DOHH2 (cell line): ENCODE data around the gene CD72.

Experiments used
- H3F3A ChIP-seq: fragments of 200-600 bp; sonication (generic), shearing (Covaris generic); 2 replicates; pipeline ENCODE4 v1.6.0; 2016; ENCODE audit warnings: antibody characterized with exemption, mild to moderate bottlenecking; ENCODE audit not compliant: control insufficient read depth, insufficient read depth
- H3K27ac ChIP-seq: fragments of 200-600 bp; sonication (generic); 2 replicates; pipeline ENCODE4 v1.5.1; 2014; ENCODE audit warnings: low read depth, mild to moderate bottlenecking, low read length, moderate library complexity
- H3K27me3 ChIP-seq: fragments of 200-600 bp; sonication (generic); 2 replicates; pipeline ENCODE4 v1.6.1; 2014; ENCODE audit warnings: mild to moderate bottlenecking, low read length, mixed read lengths; ENCODE audit not compliant: control insufficient read depth
- H3K36me3 ChIP-seq: fragments of 200-600 bp; sonication (generic); 2 replicates; pipeline ENCODE4 v1.6.1; 2014; ENCODE audit warnings: mild to moderate bottlenecking, low read length, moderate library complexity, mixed read lengths; ENCODE audit not compliant: control insufficient read depth
- H3K4me1 ChIP-seq: fragments of 200-600 bp; sonication (generic); 2 replicates; pipeline ENCODE4 v1.6.1; 2014; ENCODE audit warnings: mild to moderate bottlenecking, low read length, mixed read lengths; ENCODE audit not compliant: control insufficient read depth
- H3K4me2 ChIP-seq: fragments of 200-600 bp; sonication (generic); 2 replicates; pipeline ENCODE4 v1.6.0; 2014; ENCODE audit warnings: mild to moderate bottlenecking, low read length, moderate library complexity
- H3K4me3 ChIP-seq: fragments of 200-600 bp; sonication (generic); 2 replicates; pipeline ENCODE4 v1.5.1; 2014; ENCODE audit warnings: mild to moderate bottlenecking, low read length, mixed read lengths
- H3K79me2 ChIP-seq: fragments of 200-600 bp; sonication (generic); 2 replicates; pipeline ENCODE4 v1.6.1; 2014; ENCODE audit warnings: mild to moderate bottlenecking, low read length, mixed read lengths; ENCODE audit not compliant: control insufficient read depth
- H3K9me2 ChIP-seq: fragments of 200-600 bp; sonication (generic); replicated peaks from 2 replicates; pipeline ENCODE4 v1.6.1; 2014; ENCODE audit warnings: mild to moderate bottlenecking, low read length, mixed read lengths; ENCODE audit not compliant: control insufficient read depth
- H3K9me3 ChIP-seq: fragments of 200-600 bp; sonication (generic); 2 replicates; pipeline ENCODE4 v1.6.1; 2014; ENCODE audit warnings: antibody characterized with exemption, low read length, mixed read lengths; ENCODE audit not compliant: control insufficient read depth, insufficient read depth
- H4K20me1 ChIP-seq: fragments of 200-600 bp; sonication (generic); 2 replicates; pipeline ENCODE4 v1.6.0; 2014; ENCODE audit warnings: low read depth, mild to moderate bottlenecking, antibody characterized with exemption, low read length, moderate library complexity; ENCODE audit not compliant: control insufficient read depth, insufficient read depth
- EZH2phosphoT487 ChIP-seq: fragments of 200-600 bp; sonication (generic); IDR thresholded peaks from 2 replicates; pipeline ENCODE4 v1.6.1; 2017; ENCODE audit warnings: borderline replicate concordance, mild to moderate bottlenecking, antibody characterized with exemption, low read length, moderate library complexity, mixed read lengths
- TF ChIP-seq, protein P1 (sequence below): fragments of 200-600 bp; sonication (generic); IDR thresholded peaks from one replicate; pipeline ENCODE4 v1.5.1; 2014; ENCODE audit warnings: antibody characterized with exemption, mild to moderate bottlenecking, low read depth, low read length; ENCODE audit not compliant: poor library complexity, severe bottlenecking

CD72 gene

DNA sequence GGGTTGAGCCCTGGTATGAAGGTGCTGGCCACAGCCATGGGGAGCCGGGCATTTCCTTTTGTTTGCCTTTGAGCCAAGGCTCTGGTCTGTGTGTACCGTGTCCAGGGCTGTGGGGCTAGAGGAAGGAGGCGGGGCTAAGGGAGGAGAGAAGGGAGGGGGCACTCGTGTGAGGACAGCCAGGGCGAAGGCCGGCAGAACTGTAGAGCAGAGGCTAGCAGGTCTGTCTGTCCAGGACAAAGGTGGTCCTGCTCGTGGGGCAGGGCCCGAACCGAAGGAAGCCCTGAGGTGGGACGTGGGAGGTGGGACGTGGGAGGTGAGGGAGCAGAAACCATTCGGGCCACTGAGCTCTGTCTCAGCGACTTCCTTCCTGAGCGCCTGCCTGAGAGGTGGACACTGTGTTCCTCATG is 54.4 kb downstream of the CD72 start:
- H3K4me2 ChIP-seq = no peak overlapping the region
- no peaks in the 10 kb centered on the region for H3K36me3 ChIP-seq
- no peaks in the 10 kb centered on the region for H3K27me3 ChIP-seq
- no peak overlapping the region for H3K27ac ChIP-seq
- no peak overlapping the region for H3K4me3 ChIP-seq
- no peaks in the 10 kb centered on the region for H3K9me3 ChIP-seq
- H3F3A ChIP-seq = no peaks in the 10 kb centered on the region
- TF ChIP-seq, protein P1, sequence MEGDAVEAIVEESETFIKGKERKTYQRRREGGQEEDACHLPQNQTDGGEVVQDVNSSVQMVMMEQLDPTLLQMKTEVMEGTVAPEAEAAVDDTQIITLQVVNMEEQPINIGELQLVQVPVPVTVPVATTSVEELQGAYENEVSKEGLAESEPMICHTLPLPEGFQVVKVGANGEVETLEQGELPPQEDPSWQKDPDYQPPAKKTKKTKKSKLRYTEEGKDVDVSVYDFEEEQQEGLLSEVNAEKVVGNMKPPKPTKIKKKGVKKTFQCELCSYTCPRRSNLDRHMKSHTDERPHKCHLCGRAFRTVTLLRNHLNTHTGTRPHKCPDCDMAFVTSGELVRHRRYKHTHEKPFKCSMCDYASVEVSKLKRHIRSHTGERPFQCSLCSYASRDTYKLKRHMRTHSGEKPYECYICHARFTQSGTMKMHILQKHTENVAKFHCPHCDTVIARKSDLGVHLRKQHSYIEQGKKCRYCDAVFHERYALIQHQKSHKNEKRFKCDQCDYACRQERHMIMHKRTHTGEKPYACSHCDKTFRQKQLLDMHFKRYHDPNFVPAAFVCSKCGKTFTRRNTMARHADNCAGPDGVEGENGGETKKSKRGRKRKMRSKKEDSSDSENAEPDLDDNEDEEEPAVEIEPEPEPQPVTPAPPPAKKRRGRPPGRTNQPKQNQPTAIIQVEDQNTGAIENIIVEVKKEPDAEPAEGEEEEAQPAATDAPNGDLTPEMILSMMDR = no peak
- no peak for TF ChIP-seq EZH2phosphoT487
- no peaks in the 10 kb centered on the region for H3K79me2 ChIP-seq
- no peaks in the 10 kb centered on the region for H4K20me1 ChIP-seq
- no peaks in the 10 kb centered on the region for H3K9me2 ChIP-seq
- no peaks in the 10 kb centered on the region for H3K4me1 ChIP-seq

DNA sequence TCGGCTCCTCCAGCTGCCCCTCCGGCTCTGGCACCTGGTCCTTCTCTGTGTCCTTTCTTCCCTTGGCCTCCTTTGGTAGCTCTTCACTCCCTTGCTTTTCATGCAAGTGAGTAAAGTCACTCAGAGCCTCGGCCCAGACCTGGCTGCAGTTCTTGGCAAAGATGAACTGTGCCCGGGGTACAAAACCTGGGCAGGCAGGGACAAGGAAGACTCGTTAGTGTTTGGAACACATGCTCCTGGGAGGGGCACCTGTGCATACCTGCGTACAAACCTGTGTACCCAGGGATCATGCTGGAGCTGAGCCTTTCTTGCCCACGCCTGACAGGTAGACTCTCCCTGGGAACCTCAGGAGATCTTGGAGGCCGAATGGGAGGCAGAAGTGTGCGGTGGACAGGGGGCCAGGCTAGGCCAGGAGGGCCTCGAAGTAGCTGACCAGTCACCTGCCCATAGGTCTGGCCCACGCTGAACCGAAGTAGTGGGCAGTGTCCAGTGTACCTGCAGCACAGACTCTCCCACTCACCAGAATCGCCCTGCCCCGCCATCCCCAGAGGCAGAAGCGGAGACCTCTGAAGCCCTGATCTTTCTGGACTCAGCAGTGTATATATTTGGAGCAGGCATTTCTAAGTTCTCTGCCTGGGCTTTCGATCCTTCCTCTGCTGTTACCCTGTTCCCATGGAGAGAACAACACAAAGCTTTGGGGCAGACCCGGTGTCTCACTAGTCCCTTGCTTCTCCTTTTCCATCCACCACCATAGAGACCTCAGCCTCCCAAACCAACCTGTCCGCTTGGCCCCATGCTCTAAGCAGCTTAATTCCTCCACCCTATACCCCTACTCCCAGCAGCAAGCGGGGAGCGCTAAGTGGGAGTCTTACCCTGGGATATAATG is 55.1 kb downstream of the CD72 start:
- H3K27ac ChIP-seq = no peak overlapping the region

DNA sequence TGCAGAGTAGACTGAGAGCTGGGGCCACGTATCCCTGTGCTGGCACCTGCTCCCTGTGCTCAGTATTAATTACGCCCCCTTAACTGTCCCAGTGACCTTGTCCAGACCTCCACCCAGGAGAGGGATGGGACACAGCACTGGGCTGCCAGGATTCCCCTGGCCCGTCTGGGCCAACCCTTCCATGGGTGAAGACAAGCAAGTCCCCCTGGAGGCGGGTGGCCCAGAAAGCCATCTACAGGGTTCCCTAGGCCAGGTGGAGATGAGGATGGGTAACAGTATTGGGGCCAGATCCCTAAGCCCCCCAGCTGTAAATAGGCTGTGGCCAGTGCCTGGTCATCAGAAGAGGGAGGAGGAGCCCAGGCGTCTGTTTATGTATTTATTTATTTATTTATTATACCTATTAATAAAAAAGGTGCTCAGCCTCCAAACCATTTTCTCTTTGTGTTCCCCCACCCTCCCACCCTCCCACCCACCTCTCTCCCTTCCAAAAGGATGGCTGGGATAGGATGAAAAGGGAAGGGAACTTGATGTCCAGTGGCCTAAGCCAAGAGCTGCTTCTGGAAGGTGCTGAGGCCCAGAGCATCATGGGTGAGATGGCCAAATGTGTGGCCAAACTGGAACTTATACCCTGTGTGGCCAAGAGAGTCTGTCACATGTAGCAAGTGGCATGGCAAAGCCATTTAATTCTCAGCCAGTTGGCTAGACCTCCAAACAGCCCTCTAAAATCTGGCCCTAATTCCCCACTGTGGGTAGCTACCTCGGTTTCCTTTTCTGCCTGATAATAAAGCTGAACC is 56.5 kb downstream of the CD72 start:
- Histone ChIP-seq H3K9me2 (no peaks in the 10 kb centered on the region), H3K27ac (no peak overlapping the region), H3K79me2 (no peaks in the 10 kb centered on the region), H3K27me3 (no peaks in the 10 kb centered on the region), H3K4me1 (no peaks in the 10 kb centered on the region), H3K4me2 (no peak overlapping the region), H3K4me3 (no peak overlapping the region), H3K9me3 (no peaks in the 10 kb centered on the region), H4K20me1 (no peaks in the 10 kb centered on the region), H3K36me3 (no peaks in the 10 kb centered on the region), H3F3A (no peaks in the 10 kb centered on the region)
- TF ChIP-seq, protein P1 = no peak
- no peak for TF ChIP-seq EZH2phosphoT487

More for the DNA sequence above, 55.1 kb downstream of the CD72 start:
- no peak for TF ChIP-seq EZH2phosphoT487
- TF ChIP-seq, protein P1 = no peak
- H4K20me1 ChIP-seq = no peaks in the 10 kb centered on the region
- no peak overlapping the region for H3K4me3 ChIP-seq
- H3K36me3 ChIP-seq = no peaks in the 10 kb centered on the region
- H3K9me3 ChIP-seq = no peaks in the 10 kb centered on the region
- no peak overlapping the region for H3K4me2 ChIP-seq
- H3F3A ChIP-seq = no peaks in the 10 kb centered on the region
- H3K9me2 ChIP-seq = no peaks in the 10 kb centered on the region
- H3K79me2 ChIP-seq = no peaks in the 10 kb centered on the region
- no peaks in the 10 kb centered on the region for H3K27me3 ChIP-seq
- no peaks in the 10 kb centered on the region for H3K4me1 ChIP-seq
